GM23338 (cell line): ENCODE measurements around the gene MDGA2.

Experiments used
- CREB1 ChIP-seq: fragments of 250-450 bp; sonication (Bioruptor Pico); IDR thresholded peaks from 2 replicates; pipeline ENCODE4 v1.5.0; 2020; ENCODE audit warnings: low read depth, mild to moderate bottlenecking, moderate library complexity
- CTCF ChIP-seq, 2 experiments: fragments of 200-600 bp in 1 of 2; sonication (generic) in 1 of 2; conservative IDR thresholded peaks; 2 replicates each; pipeline versions ENCODE4 v1.5.1 to v1.6.1; 2016 to 2017; ENCODE audit warnings: antibody characterized with exemption in 2 of 2, low read depth in 2 of 2, mild to moderate bottlenecking in 2 of 2, moderate library complexity in 1 of 2
- EZH2 ChIP-seq: fragments of 200-600 bp; sonication (generic); IDR thresholded peaks from one replicate; pipeline ENCODE4 v1.8.0; 2017; ENCODE audit warnings: antibody characterized with exemption, mild to moderate bottlenecking, low read depth; ENCODE audit not compliant: unreplicated experiment
- JUNB ChIP-seq: IDR thresholded peaks from one replicate; pipeline ENCODE4 v1.6.1; 2016; ENCODE audit warnings: antibody characterized with exemption; ENCODE audit not compliant: unreplicated experiment
- POLR2AphosphoS5 ChIP-seq: IDR thresholded peaks from 2 replicates; pipeline ENCODE4 v1.6.1; 2016; ENCODE audit warnings: antibody characterized with exemption, low read depth

- TF ChIP-seq EZH2: no peak
- TF ChIP-seq POLR2AphosphoS5: no peak
- TF ChIP-seq CTCF (conservative IDR thresholded peaks at IDR 0.05; ENCODE audit: low read depth in 2 of 2): no peak
- TF ChIP-seq CREB1: no peak
- TF ChIP-seq JUNB: no peak
Observed at GRCh38 chr14:47246367-47246766, 429.0 kb downstream of the MDGA2 start.
